Measurements from ENCODE around the gene SEC23IP. TPM values are rescaled to one million over a fixed set of nuclear protein-coding genes. Genes with fewer than 3 reads are reported as not detected.
"Not testable (repeated sequence)": the region's sequence is repeated elsewhere in the genome, so short reads cannot be mapped to it uniquely, and the experiment has no call there.

Gene SEC23IP
- total and polyA plus RNA-seq, 8 donors, result 5.5 to 32.8 (median 18.5) TPM

DNA sequence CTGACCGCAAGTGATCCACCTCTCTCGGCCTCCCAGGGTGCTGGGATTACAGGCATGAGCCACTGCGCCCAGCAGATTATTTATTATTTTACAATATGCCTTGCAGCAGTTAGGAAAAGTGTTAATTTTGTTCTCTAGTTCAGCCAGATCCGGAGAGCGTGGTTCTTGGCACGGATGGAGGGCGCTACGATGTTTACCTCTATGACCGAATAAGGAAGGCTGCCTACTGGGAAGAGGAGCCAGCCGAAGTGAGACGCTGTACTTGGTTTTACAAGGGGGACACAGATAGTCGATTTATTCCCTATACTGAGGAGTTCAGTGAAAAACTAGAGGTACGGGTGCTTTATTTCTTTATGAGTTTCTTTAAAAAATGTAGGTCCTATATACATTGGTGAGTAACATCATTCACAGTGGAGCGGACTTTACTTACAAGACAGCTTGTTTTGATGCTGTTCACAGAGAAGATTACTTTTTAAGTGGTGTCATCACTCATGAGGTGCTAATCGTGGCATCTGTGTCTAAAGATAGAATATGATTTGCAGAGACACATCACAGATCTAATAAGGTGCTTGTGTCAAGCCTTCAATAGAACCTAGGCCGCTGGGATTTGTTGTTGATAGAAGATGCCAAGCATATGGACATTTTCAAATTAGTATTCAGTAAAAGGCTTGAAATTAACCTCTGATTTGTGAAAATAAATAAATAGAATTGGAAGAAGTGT is 11.6 kb downstream of the SEC23IP start:
- H3K9me3 ChIP-seq, result no peaks in the 10 kb centered on the region
- intact Hi-C loops (cut with DNase I), result no loop called here
- no peak overlapping the region for H3K4me3 ChIP-seq
- peaks cover 0 to 3% (median 0%) of the 10 kb centered on the region in 3 donors for H3K4me1 ChIP-seq
- H3K36me3 ChIP-seq, result peaks cover 3 to 46% (median 16%) of the 10 kb centered on the region in 3 donors
- no peak for DNase-seq
- FAIRE-seq, result no peak
- no peaks in the 10 kb centered on the region for H3K27me3 ChIP-seq
- WGBS, 2 donors, result 79 to 85% methylated on average over 16 of the region's 16 CpGs
- no peak overlapping the region for H3K27ac ChIP-seq
- TF ChIP-seq, protein P1, sequence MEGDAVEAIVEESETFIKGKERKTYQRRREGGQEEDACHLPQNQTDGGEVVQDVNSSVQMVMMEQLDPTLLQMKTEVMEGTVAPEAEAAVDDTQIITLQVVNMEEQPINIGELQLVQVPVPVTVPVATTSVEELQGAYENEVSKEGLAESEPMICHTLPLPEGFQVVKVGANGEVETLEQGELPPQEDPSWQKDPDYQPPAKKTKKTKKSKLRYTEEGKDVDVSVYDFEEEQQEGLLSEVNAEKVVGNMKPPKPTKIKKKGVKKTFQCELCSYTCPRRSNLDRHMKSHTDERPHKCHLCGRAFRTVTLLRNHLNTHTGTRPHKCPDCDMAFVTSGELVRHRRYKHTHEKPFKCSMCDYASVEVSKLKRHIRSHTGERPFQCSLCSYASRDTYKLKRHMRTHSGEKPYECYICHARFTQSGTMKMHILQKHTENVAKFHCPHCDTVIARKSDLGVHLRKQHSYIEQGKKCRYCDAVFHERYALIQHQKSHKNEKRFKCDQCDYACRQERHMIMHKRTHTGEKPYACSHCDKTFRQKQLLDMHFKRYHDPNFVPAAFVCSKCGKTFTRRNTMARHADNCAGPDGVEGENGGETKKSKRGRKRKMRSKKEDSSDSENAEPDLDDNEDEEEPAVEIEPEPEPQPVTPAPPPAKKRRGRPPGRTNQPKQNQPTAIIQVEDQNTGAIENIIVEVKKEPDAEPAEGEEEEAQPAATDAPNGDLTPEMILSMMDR (IDR thresholded peaks at IDR 0.05), result no peak
- no peak for ATAC-seq

DNA sequence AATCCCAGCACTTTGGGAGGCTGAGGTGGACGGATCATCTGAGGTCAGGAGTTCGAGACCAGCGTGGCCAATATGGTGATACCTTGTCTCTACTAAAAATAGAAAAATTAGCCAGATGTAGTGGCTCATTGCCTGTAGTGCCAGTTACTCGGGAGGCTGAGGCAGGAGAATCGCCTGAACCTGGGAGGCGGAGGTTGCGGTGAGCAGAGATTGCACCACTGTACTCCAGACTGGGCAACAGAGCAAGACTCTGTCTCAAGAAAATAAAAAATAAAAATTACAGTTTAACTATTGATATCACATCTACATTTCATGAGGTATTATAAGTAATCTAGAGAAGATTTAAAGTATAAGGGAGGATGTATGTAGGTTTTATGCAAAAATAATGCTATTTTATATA is 15.2 kb downstream of the SEC23IP start:
- H3K9me3 ChIP-seq; DNase-seq; FAIRE-seq; H3K27ac ChIP-seq; H3K27me3 ChIP-seq; ATAC-seq; H3K4me3 ChIP-seq; intact Hi-C loops (cut with DNase I); H3K4me1 ChIP-seq: not testable (repeated sequence)
- whole genome bisulfite sequencing, 2 donors, result 97% methylated on average over 7 of the region's 7 CpGs
- H3K36me3 ChIP-seq, result peaks cover 3 to 61% (median 13%) of the 10 kb centered on the region in 3 donors

DNA sequence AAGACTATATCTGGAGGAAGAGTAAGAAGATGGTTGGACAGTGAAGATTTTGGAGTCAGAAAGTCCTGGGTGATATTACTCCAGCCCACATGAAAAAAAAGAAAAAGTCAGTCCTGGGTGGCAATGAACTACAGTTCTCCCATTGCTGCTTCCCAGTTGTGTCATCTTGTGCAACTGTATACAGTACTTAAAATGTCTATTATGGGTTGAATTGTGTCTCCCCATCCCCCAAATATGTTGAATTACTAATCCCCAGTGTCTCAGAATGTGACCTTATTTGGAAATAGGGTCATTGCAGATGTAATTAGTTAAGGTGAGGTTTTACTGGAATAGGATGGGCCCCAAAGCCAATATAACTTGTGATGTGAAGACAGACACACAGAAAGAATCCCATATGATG is 15.6 kb downstream of the SEC23IP start:
- no peak overlapping the region for H3K4me3 ChIP-seq
- TF ChIP-seq, protein P1 (IDR thresholded peaks at IDR 0.05), result no peak
- ATAC-seq (no peak), FAIRE-seq (no peak), DNase-seq (no peak)
- no peaks in the 10 kb centered on the region for H3K4me1 ChIP-seq
- intact Hi-C loops (cut with DNase I), result no loop called here
- H3K36me3 ChIP-seq, result peaks cover 3 to 61% (median 11%) of the 10 kb centered on the region in 3 donors
- no peaks in the 10 kb centered on the region for H3K9me3 ChIP-seq
- no peak overlapping the region for H3K27ac ChIP-seq
- no peaks in the 10 kb centered on the region for H3K27me3 ChIP-seq

DNA sequence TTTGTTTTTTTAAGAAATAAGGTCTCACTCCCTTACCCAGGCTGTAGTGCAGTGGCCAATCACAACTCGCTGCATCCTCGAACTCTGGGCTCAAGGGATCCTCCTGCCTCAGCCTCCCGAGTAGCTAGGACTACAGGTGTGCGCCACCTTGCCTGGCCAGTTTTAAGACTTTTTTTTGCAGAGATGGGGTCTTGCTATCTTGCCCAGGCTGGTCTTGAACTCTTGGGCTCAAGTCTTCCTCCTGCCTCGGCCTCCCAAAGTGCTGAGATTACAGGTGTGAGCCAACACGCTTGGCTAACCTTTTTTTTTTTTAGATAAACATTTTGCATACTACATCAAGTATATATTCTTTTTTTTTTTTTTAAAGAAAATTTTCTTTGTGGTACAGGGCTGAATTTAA is 18.2 kb downstream of the SEC23IP start:
- 97 to 98% methylated on average over 6 of the region's 6 CpGs for WGBS, 2 donors

DNA sequence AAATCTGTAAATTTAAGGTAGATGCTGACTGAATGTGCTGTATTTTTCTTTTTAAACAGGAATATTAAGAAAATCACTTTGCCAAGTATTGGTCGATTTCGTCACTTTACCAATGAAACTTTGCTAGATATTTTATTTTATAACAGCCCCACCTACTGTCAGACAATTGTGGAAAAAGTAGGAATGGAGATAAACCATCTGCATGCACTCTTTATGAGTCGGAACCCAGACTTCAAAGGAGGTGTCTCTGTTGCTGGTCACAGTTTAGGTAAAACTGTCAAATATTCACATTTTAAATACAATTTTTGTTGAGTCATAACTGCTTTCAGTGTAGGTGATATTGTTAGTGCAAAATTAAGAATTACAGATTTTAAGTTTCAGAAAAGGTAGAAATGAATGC is 25.2 kb downstream of the SEC23IP start:
- intact Hi-C loops (cut with DNase I), result no loop called here
- no peak for ATAC-seq
- no peak overlapping the region for H3K4me3 ChIP-seq
- H3K27ac ChIP-seq, result no peak overlapping the region
- WGBS, 2 donors, result 76% methylated on average over 3 of the region's 3 CpGs
- TF ChIP-seq, protein P1 (IDR thresholded peaks at IDR 0.05), result no peak
- H3K36me3 ChIP-seq, result peaks cover 0 to 71% (median 16%) of the 10 kb centered on the region in 3 donors
- FAIRE-seq, result no peak
- DNase-seq, result no peak
- H3K4me1 ChIP-seq, result no peaks in the 10 kb centered on the region
- no peaks in the 10 kb centered on the region for H3K27me3 ChIP-seq
- H3K9me3 ChIP-seq, result no peaks in the 10 kb centered on the region

More for the DNA sequence above, 18.2 kb downstream of the SEC23IP start:
- TF ChIP-seq, protein P1 (IDR thresholded peaks at IDR 0.05), result no peak
- H3K27ac ChIP-seq, result no peak overlapping the region
- H3K36me3 ChIP-seq, result peaks cover 0 to 57% (median 3%) of the 10 kb centered on the region in 3 donors
- H3K4me3 ChIP-seq, result no peak overlapping the region
- FAIRE-seq, result no peak
- ATAC-seq, result no peak
- no peaks in the 10 kb centered on the region for H3K9me3 ChIP-seq
- no peaks in the 10 kb centered on the region for H3K27me3 ChIP-seq
- H3K4me1 ChIP-seq, result no peaks in the 10 kb centered on the region
- DNase-seq, result no peak
- intact Hi-C loops (cut with DNase I), result no loop called here
